Middle frontal gyrus (tissue), 1 donor: Measurements from ENCODE around the gene RNF186.
"Not testable (repeated sequence)": the region's sequence is repeated elsewhere in the genome, so short reads cannot be mapped to it uniquely, and the experiment has no call there.

Experiments
- DNase-seq: peaks from one replicate; pipeline ENCODE4 v3.0.0-alpha.2; 2015; ENCODE audit warnings: low spot score; ENCODE audit errors: extremely low spot score

RNF186 gene

DNA sequence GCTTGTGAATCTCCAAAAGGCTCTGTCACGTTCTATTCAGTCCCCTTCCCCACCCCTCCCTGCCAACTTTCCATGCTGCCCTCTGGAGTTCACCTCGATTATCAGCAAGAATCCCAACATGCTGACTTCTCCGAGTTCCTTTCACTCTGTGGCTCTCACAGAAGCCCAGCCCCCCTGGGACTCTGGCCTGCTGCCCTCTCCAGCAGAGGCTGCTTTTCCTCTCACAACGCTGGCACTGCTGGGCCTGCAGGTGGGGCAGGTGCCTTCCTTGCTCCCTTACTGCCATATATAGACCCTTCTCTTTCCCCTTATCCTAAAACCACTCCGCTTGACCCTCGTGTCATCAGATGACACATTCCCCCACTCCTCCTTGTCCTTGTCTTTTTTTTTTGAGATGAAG, 10.2 kb upstream of the RNF186 start:
- no peak for DNase-seq

DNA sequence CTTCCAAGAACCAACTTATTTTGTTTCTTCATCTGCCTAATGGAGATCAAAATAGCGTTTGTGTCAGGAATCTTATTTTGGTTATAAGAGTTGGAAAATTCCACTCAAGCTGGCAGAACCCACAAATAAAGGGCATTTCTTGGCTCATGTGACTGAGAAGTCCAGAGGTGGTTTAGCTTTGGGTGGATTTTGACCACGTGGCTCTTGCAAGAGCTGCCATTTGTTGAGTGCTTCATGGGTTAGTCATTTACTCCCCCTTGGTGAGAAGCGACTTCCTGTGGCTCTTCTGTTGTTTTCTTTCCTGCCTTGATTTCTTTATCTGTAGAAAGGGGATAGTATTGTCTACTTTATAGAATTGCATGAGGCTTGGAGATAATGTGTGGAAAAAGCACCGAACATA, 9.5 kb upstream of the RNF186 start:
- DNase-seq: no peak

DNA sequence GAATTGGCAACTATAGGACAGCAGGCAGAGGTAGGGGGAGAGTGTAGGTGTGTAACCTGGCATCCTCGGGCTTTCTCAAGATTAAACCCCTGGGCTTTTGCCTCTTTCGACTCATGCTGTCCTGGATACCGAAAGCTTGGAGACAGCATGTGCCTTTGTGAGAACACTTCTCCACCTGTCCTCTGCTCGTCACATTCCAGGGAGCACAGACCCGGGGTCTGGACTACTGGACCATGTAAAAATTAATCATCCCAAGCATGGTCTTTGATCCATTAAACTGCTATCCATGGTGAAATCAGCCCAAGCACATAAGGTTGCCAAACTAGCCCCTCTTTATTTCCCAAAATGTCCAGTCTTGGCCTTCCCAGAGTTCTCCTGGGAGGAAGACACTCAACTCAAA, 9.0 kb upstream of the RNF186 start:
- DNase-seq: no peak

DNA sequence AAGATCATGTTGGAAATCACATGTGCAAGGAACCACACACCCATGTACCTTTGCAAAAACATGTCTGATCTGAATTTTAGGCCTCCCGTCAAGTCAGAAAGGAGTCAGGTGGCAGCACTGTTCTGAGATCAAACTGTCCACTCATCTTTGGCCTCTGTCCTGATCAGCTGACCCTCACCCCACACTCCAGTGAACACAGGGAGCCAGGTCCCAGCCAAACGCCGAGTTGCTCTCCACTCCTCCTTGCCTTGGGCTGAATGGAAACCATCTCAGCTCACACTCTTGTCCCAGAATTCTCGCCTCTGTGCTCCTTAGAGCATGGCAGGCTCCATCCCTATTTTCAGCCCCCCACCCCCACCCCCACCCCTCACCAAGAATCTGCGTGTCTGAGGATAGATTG, 4.6 kb upstream of the RNF186 start:
- DNase-seq: no peak

DNA sequence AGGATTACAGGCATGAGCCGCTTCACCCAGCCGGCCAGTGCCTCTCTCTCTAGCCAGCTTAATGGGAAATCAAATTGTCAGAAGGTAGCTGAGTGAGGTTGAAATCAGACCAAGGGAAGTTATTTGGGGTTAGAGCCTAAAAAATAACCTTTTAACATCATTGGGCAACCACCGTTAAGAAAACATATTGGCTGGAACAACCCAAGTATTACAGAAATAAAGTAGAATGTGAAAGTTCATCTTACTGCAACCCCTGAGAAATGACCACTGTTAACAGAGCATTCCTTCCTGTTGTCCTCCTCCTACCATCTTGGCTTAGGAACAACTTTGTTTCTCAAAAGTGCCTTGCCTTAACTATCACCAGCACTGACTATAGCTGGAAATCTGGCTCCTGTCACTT, 3.2 kb upstream of the RNF186 start:
- DNase-seq: no peak

DNA sequence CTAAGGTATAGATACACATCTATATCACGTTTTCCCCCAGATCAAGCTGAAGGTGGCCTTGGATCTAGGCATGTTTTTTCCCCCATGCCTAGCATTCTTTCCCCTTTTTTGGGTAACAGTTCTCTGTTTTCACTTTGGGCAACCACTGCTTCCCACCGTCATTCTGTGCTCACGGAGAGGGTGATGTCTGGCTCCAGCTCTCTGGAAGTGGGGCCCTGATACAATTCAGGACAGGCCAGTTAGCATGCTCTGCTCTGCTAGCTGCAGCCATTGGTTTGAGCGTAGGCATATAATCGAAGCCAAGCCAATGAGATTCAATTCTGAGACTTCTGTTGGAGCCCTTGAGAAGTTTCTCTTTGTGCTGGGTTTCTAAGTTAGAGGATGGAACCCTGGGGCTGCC, 2.1 kb upstream of the RNF186 start:
- no peak for DNase-seq

DNA sequence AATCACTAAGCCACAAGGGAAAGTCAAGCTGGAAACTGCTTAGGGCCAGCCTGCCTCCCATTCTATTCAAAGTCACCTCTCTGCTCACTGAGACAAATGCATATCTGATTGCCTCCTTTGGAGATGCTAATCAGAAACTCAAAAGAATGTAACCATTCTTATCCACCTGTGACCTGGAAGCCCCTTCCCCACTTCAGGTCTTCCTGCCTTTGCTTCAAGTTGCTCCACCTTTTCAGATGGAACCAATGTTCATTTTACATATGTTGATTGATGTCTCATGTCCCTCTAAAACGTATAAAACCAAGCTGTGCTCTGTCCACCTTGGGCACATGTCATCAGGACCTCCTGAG, 1.6 kb upstream of the RNF186 start:
- not testable (repeated sequence) for DNase-seq

DNA sequence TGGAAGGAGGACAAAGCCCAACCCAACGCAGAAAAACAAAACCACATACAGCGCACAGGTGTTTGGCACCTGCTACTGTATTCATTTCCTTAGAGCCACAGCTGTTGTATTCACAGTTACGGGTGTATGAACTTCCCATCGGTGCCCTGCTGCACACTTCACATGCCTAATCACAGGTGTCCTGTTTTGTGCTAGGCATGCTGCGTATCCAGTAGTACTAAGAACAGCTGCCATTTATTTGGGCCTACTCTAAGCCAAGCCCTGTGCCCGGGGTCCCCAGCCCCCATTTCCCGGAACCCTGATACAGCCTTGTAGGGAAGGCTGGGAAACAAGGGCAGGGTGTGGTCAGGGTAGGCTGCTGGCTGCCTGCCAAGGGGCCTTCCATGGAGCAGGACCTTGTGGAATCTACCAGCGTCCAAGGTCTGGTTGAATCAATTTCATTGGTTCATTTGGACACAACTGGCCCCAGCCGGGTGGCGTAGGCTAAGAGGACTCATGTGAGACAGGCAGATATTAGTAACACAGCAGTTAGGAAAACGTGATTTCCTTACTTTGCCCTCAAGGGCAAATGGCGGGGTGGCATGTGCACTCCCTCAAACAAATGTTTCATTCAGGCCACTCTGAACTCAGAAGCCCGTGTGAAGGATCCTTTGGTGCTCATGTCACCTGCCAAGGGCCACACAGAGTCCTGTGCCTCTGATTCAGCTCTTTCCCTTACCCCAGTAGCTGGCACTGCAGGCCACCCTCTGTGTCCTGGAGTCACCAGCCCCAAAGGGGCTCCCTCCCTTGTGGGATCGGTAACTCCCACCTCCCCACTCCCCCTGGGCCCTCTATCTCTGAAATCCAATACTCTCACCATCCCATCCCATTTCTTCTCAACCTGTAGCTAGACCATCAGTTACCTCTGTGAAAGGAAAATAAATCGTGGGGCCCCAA, 986 bp upstream of the RNF186 start:
- no peak for DNase-seq

DNA sequence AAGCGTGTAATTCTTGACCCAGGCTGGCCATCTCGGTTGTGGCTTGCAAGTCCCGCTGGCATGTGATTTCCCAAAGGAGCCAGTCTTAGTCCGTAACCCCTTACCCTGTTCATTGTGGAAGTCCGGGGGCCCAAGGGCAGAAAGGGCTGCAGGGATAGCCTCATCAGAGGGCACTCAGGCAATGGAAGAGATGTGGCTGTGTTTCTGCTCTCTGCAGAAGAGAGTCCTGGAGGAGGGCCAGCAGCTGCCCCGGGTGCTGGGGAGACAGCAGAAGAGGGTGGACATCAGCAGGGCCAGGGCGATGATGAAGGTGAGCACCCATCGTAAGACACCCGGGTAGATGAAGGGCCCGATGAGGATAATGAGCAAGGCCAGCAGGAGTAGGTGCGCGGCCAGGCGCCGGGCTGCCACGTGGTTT, 830 bp downstream of the RNF186 start:
- no peak for DNase-seq

DNA sequence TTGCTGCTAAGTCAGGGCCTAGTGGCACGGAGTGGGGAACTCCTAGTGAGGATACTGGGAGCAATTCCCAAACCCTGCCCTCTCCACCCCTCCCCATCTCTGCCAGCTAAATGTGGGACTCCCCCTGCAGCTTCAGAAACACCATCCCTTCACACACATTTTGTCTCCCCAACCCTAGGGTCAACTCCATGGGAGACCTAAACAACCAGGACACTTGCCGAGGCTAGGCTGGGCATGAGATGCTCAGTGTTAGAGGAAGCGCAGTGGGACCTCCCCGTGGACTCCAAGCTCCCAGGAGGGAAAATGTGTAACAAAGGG, 1.5 kb downstream of the RNF186 start:
- DNase-seq: no peak

DNA sequence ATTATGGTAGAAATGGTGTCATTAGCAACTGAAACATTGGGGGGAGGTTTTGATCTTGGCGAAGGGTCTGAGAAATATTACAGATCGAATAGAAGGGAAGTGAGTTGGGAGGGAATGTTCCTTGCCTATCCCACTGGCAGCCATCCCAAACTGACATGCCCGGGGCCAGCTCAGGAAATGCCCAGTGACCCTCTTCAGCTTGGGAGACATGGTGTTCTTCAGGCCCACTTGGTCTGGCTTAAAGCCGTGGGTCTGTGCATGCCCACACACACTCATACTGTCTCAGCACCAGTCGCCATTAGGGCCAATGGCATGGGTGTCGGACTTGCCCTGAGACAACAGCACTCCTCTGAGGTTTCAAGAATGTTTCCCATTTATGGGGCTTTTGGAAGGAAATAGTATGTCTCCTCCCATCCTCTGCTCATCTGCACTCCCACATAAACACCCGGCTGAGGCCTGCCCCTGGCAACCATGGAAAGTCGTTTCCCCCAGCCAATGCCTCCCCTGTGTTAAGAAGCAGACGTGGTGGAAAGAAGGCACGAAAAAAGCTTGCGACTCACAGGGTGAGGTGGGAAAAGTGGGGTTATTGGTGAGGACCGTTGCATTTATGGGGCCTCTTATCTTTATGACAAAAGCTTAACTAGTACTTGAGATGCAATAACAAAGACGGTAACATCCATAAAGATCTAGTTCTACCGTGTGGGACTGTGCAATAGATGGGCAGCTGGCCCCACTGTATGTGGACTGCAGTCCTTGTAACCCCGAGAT, 2.0 kb downstream of the RNF186 start:
- DNase-seq: no peak

DNA sequence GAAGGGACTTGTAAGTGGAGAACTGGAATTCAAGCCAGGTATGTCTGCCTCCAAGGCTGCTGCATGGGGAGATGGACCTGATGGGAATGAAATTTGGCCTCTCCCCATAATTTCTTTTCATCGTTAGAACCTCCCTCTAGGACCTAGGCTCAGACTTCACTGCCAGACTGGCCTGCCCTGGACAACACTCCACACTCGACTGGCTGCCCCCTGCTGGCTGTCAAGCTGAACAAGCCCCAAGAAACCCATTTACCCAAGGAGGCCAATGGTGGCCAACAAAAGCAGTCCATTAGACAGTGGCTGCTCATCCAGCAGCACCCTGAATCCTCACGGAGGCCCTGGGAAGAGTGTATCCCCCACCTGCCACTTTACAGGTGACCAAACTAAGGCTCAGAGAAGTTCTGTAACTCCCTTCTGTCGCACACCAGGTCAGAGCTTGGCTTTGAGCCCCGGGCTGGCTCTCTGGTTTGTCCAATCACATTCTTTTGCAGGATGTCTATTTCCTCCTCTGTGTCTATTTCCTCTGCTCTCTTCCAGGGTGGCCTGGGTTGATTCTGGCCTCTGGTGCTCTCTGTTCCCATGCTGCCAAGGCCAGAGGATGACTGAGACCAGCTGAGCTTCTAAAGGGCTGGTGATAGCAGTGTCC, 3.8 kb downstream of the RNF186 start:
- no peak for DNase-seq

DNA sequence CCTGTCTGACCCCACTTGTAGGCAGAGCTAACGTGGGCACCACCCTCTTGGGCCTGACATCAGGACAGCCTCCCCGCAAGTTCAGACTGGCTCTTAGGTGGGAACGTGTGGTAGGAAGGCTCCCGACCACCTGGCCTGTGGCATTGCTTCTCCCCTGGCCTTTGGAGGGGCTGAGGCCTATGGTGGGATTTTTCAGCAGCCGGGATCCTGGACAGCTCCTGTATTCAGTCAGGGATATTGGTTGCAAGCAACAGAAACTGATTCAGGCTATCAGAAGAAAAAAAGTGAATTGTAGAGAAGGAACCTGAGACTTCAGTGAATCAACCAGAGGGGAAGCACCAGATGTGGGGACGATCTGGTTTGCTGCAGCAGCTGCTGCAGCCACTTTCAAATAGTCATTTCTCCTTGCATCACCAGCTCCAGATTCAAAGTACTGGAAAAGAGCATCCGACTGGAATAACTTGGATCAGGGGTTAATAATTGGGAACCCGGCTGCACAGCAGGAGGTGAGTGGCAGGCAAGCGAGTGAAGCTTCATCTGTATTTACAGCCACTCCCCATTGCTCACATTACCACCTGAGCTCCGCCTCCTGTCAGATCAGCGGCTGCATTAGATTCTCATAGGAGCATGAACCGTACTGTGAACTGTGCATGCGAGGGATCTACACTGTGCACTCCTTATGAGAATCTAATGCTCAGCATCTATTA, 5.9 kb downstream of the RNF186 start:
- no peak for DNase-seq

DNA sequence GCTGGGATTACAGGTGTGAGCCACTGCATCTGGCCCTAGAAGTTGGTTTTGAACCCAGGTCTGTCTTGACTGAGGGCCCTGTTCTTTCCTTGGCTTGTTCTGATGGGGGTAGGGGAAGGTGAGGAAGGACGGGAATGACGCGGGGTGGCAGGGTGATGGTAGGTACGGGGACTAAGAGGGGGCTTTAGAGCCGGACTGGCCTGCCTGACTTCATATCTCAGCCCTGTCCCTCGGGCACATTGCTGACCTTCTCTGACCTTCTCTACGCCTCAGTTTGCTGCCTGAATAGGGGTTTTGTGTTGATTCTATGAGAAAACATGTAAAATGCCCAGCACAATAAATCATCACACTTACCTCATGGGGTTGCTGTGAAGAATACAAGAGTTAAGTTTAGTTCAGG, 6.7 kb downstream of the RNF186 start:
- DNase-seq: no peak

DNA sequence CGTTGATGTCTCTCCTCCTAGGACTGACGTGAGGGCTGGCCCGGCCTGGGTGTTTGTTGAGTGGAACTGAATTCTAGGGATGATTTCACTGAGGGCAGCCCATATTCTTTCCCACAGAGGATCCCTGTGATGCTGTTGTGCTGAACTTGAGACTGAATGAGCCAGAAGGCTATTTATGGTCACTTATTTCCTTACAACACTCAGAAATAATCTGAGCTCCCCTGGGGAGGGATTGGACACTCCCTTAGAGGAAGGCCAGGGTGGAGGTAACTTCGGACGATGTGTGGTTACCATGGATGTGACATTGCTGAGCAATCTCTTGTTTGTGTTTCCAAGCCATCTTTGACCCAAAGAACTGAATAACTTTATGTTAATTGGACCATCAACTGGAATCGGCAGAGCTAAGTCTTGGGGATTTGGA, 10.2 kb downstream of the RNF186 start:
- DNase-seq: no peak

DNA sequence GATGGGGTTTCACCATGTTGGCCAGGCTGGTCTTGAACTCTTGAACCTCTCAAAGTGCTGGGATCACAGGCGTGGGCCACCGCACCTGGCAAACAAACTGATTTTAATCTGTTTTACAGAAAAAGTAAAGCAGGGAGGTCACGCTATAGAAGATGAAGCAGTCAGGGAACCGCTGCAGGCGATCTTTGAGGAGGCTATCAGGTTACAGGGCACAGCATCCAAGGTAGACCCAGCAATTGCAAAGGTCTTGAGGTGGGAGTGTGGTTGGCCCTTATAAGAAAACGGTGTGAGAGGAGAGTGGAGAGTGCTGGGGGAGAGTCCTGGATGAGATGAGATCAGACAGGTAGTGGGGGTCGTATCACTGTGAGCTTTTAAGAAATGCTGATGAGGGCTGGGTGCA, 12.8 kb downstream of the RNF186 start:
- no peak for DNase-seq

DNA sequence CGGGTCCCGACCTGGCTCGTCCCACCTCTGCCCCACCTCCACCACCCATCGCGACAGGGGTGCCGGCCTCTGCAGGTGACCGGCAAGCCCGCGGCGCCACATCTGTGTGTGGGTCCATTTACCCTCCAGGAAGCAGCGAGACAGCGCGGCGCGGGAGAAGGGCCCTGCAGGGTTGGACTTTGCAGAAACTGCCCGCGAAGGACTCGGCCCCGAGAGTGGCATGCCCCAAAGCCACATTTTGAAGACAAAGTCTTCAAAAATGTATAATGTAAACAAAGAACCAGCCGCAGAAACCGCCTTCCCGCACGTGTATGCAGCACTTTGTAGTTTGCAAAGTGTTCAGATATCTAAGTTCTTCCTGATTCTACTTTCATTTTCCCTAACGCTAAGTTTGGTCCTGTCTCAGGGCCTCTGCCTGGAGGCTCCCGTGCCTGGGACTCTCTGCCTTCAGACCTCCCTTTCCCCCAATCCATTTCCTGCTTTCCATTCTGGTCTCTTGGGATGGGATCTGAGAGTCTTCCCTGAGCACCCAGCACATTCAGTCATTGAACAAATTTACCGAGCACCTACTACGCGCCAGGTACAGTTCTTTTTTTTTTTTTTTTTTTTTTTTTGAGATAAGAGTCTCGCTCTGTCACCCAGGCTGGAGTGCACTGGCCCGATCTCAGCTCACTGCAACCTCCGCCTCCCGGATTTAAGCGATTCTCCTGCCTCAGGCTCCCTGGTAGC, 14.8 kb downstream of the RNF186 start:
- DNase-seq: no peak

DNA sequence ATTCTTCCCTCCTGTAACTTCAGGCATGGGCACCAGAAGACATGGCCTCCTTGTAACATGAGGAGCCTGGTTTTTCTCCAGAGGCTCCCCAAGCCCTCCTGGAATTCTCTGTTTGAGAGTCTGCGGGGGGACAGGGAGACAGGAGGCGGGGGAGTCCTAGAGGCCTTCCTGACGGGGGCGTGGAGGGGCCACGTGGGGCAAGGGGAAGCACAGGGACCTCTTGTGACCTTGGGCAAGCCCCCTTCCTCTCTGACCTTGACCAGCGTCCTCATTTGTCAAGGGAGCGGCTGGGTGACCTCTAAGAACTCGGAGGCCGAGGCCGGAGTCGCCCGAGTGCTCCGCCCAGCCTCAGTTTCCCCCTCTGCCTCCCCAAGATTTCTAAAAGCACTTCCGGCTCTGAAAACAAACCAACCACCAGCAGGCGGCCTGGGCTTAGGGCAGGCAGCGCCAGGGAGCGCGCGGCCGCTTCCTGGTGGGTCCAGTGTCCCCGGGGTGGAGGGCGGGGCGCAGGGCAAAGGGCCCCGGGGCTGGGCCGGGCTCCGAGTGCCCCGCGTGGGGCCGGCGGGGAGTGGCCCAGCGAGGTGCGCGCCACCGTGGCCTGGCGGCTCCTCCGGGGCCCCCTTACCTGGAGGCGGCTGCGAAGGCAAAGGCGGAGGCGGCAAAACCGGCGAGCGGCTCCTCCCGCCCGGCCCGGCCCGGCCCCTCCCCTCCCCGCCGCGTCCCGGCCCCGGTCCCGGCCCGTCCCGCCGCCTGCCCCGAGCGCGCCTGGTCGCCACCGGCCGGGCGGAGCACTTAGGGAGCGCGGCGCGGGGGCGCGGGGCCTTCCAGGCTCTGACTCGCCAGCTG, 15.6 kb downstream of the RNF186 start, which contains the start of gene TMCO4:
TSS of gene TMCO4 (minus strand) at position 687 of the 846 bp plus-strand sequence. CDS start 19,158 bp downstream, outside the sequence.
- DNase-seq: no peak

DNA sequence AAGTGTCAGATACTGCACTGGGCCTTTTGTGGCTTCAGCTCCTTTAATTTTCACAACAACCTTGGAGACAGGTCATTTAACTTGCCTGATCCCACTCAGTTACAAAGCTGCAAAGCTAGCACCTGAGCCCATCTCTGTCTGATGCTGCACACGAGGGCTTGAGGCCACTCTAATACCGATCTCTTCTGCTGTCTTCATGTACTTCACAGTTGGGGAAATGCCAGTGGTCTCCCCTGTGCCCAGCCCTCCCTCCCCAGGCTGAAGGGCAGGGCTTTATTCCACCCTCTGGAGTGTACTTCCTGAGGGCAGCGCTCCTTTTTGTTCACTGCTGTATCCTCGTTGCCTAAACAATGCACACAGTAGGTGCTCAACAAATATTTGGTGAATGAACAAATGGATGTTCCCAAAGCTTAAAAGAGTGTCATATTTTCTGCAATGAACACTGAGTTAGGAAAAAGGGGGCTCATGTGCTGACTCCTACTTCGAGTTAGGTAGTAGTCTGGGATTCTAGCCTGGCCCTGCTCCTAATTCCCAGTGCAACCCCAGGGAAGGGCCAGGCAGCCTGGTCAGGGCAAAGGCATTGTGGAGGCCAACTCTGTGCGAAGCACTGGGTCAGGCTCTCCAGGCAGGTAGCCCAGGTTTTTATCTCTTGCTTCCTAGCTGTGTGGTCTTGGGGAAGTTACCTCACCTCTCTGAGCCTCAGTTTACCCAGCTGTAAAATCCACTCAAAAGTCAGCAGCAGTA, 16.4 kb downstream of the RNF186 start:
- no peak for DNase-seq
